ENCODE results near the gene ROM1.

Gene ROM1

GRCh38 chr11:62621027-62621566 lies 8.0 kb downstream of the ROM1 start:
- no peaks in the 10 kb centered on the region for H3K9me2 ChIP-seq (replicated peaks; ENCODE audit: insufficient read depth, low read length)
- peak overlapping the region; percentile 97 for H3K4me2 ChIP-seq (ENCODE audit: low read depth, low read length, poor library complexity, severe bottlenecking)
- no peaks in the 10 kb centered on the region for H4K20me1 ChIP-seq (ENCODE audit: low read depth, low read length)
- H3K79me2 ChIP-seq (ENCODE audit: insufficient read depth, low read length), result peaks cover 18% of the 10 kb centered on the region
- H3K9me3 ChIP-seq (ENCODE audit: insufficient read depth, low read length), result no peaks in the 10 kb centered on the region
- H3K9ac ChIP-seq (ENCODE audit: low read length), result peak overlapping the region; percentile 96
- H3K4me3 ChIP-seq (ENCODE audit: insufficient read depth, low read length, poor library complexity, severe bottlenecking), result peak overlapping the region; percentile 97
- H2AFZ ChIP-seq (ENCODE audit: low read depth, low read length, severe bottlenecking), result peak overlapping the region; percentile 62
- peaks cover 29% of the 10 kb centered on the region for H3F3A ChIP-seq (ENCODE audit: insufficient read depth)
- no peaks in the 10 kb centered on the region for H3K36me3 ChIP-seq (ENCODE audit: low read length)
- TF ChIP-seq EZH2phosphoT487 (conservative IDR thresholded peaks at IDR 0.05; ENCODE audit: low read length) (no peak), CTCF (IDR thresholded peaks at IDR 0.05; ENCODE audit: insufficient read depth, low read length, poor library complexity, severe bottlenecking) (no peak)
- H3K27me3 ChIP-seq (ENCODE audit: low read length), result no peaks in the 10 kb centered on the region
- H3K27ac ChIP-seq (ENCODE audit: low read depth, low read length), result peak overlapping the region; percentile 89

GRCh38 chr11:62621567-62622470 lies 8.8 kb downstream of the ROM1 start, which contains the start of gene B3GAT3:
TSS of gene B3GAT3 (minus strand) at chr11:62621986. CDS start at chr11:62621947, 39 bp downstream.
- peak within 1 kb of the TSS; percentile 97 for H3K4me3 ChIP-seq (ENCODE audit: insufficient read depth, low read length, poor library complexity, severe bottlenecking)
- H3K79me2 ChIP-seq (ENCODE audit: insufficient read depth, low read length), result peaks cover 18% of the 10 kb centered on the region
- no peaks in the 10 kb centered on the region for H4K20me1 ChIP-seq (ENCODE audit: low read depth, low read length)
- H3K9me3 ChIP-seq (ENCODE audit: insufficient read depth, low read length), result no peaks in the 10 kb centered on the region
- H3F3A ChIP-seq (ENCODE audit: insufficient read depth), result peaks cover 29% of the 10 kb centered on the region
- H3K36me3 ChIP-seq (ENCODE audit: low read length), result no peaks in the 10 kb centered on the region
- H2AFZ ChIP-seq (ENCODE audit: low read depth, low read length, severe bottlenecking), result peak within 1 kb of the TSS; percentile 62
- TF ChIP-seq EZH2phosphoT487 (conservative IDR thresholded peaks at IDR 0.05; ENCODE audit: low read length) (no peak), CTCF (IDR thresholded peaks at IDR 0.05; ENCODE audit: insufficient read depth, low read length, poor library complexity, severe bottlenecking) (no peak)
- no peaks in the 10 kb centered on the region for H3K9me2 ChIP-seq (replicated peaks; ENCODE audit: insufficient read depth, low read length)
- peak within 1 kb of the TSS; percentile 89 for H3K27ac ChIP-seq (ENCODE audit: low read depth, low read length)
- H3K9ac ChIP-seq (ENCODE audit: low read length), result peak within 1 kb of the TSS; percentile 96
- H3K4me2 ChIP-seq (ENCODE audit: low read depth, low read length, poor library complexity, severe bottlenecking), result peak within 1 kb of the TSS; percentile 97
- no peaks in the 10 kb centered on the region for H3K27me3 ChIP-seq (ENCODE audit: low read length)

- Histone ChIP-seq H3K27me3 (ENCODE audit: low read length) (no peaks in the 10 kb centered on the region), H4K20me1 (ENCODE audit: low read depth, low read length) (no peaks in the 10 kb centered on the region), H3K4me3 (ENCODE audit: insufficient read depth, low read length, poor library complexity, severe bottlenecking) (no peak overlapping the region), H3K9me2 (replicated peaks; ENCODE audit: insufficient read depth, low read length) (no peaks in the 10 kb centered on the region), H3K4me2 (ENCODE audit: low read depth, low read length, poor library complexity, severe bottlenecking) (peak overlapping the region; percentile 97), H3K79me2 (ENCODE audit: insufficient read depth, low read length) (peaks cover 18% of the 10 kb centered on the region), H2AFZ (ENCODE audit: low read depth, low read length, severe bottlenecking) (peak overlapping the region; percentile 15), H3F3A (ENCODE audit: insufficient read depth) (peaks cover 29% of the 10 kb centered on the region), H3K9ac (ENCODE audit: low read length) (peak overlapping the region; percentile 96), H3K27ac (ENCODE audit: low read depth, low read length) (peak overlapping the region; percentile 89), H3K9me3 (ENCODE audit: insufficient read depth, low read length) (no peaks in the 10 kb centered on the region), H3K36me3 (ENCODE audit: low read length) (no peaks in the 10 kb centered on the region)
- TF ChIP-seq CTCF (IDR thresholded peaks at IDR 0.05; ENCODE audit: insufficient read depth, low read length, poor library complexity, severe bottlenecking), result no peak
Measured at GRCh38 chr11:62622476-62623089, 9.5 kb downstream of the ROM1 start.

Measured in SU-DHL-6 (cell line).